Daoy (cell line): ENCODE data around the gene WDFY3. TPM values are rescaled to one million over a fixed set of nuclear protein-coding genes. Genes with fewer than 3 reads are reported as not detected.
"Not testable (repeated sequence)": the region's sequence is repeated elsewhere in the genome, so short reads cannot be mapped to it uniquely, and the experiment has no call there.

ENCODE experiments used
- DNase-seq: peaks from one replicate; pipeline ENCODE4 v3.0.0-alpha.2; 2015; ENCODE audit warnings: low read depth
- total RNA-seq: library from RNA; depleted of rRNA; stranded (reverse); fragments of >200 nt; shearing (Covaris generic); gene quantifications from 2 replicates; pipeline ENCODE4 v1.2.3, GENCODE V29; 2014

The WDFY3 gene
- total RNA-seq, 1 experiment from 2014 or later: 5.1 TPM

GRCh38 chr4:84856468-84857049 lies 109.9 kb downstream of the WDFY3 start:
- no peak for DNase-seq

- no peak for DNase-seq
Observed at GRCh38 chr4:84855774-84856173, 110.7 kb downstream of the WDFY3 start.

- no peak for DNase-seq
Observed at GRCh38 chr4:84852081-84852480, 114.4 kb downstream of the WDFY3 start.

- no peak for DNase-seq
Observed at GRCh38 chr4:84849051-84849640, 117.3 kb downstream of the WDFY3 start.

- no peak for DNase-seq
Observed at GRCh38 chr4:84848432-84848831, 118.1 kb downstream of the WDFY3 start.

GRCh38 chr4:84847978-84848377 lies 118.5 kb downstream of the WDFY3 start:
- no peak for DNase-seq

GRCh38 chr4:84846985-84847384 lies 119.5 kb downstream of the WDFY3 start:
- DNase-seq: no peak

GRCh38 chr4:84841435-84841834 lies 125.1 kb downstream of the WDFY3 start:
- DNase-seq: no peak

GRCh38 chr4:84837751-84838150 lies 128.7 kb downstream of the WDFY3 start:
- DNase-seq: no peak

GRCh38 chr4:84829633-84830032 lies 136.9 kb downstream of the WDFY3 start:
- not testable (repeated sequence) for DNase-seq

GRCh38 chr4:84826681-84827080 lies 139.8 kb downstream of the WDFY3 start:
- no peak for DNase-seq

GRCh38 chr4:84825701-84826341 lies 140.7 kb downstream of the WDFY3 start:
- DNase-seq: no peak

- no peak for DNase-seq
Observed at GRCh38 chr4:84821064-84821463, 145.4 kb downstream of the WDFY3 start.

GRCh38 chr4:84814094-84814750 lies 152.3 kb downstream of the WDFY3 start:
- DNase-seq: peak; percentile 63

GRCh38 chr4:84809946-84810345 lies 156.5 kb downstream of the WDFY3 start:
- DNase-seq: no peak

- no peak for DNase-seq
Observed at GRCh38 chr4:84808332-84808731, 158.2 kb downstream of the WDFY3 start.

GRCh38 chr4:84806541-84806940 lies 159.9 kb downstream of the WDFY3 start:
- DNase-seq: not testable (repeated sequence)

- no peak for DNase-seq
Observed at GRCh38 chr4:84804136-84804535, 162.4 kb downstream of the WDFY3 start.

GRCh38 chr4:84803720-84804119 lies 162.8 kb downstream of the WDFY3 start:
- no peak for DNase-seq

- DNase-seq: no peak
Observed at GRCh38 chr4:84803116-84803515, 163.4 kb downstream of the WDFY3 start.

- no peak for DNase-seq
Observed at GRCh38 chr4:84800256-84800655, 166.2 kb downstream of the WDFY3 start.

GRCh38 chr4:84799318-84799717 lies 167.2 kb downstream of the WDFY3 start:
- no peak for DNase-seq

- DNase-seq: no peak
Observed at GRCh38 chr4:84796394-84796793, 170.1 kb downstream of the WDFY3 start.
